NCI-H2029 (cell line): ENCODE measurements around the gene TMEM151A.
"Not testable (repeated sequence)": the region's sequence is repeated elsewhere in the genome, so short reads cannot be mapped to it uniquely, and the experiment has no call there.

Experiments used
- DNase-seq: peaks from one replicate; lab custom pipeline; 2025; lab: John Stamatoyannopoulos, UW

TMEM151A gene

GRCh38 chr11:66309475-66309874 lies 17.8 kb downstream of the TMEM151A start:
- no peak for DNase-seq

GRCh38 chr11:66310324-66310723 lies 18.6 kb downstream of the TMEM151A start:
- no peak for DNase-seq

- not testable (repeated sequence) for DNase-seq
Measured at GRCh38 chr11:66310803-66311440, 19.2 kb downstream of the TMEM151A start.

GRCh38 chr11:66311470-66311964 lies 19.8 kb downstream of the TMEM151A start:
- DNase-seq, result no peak

GRCh38 chr11:66311965-66312548 lies 20.4 kb downstream of the TMEM151A start:
- peak; percentile 91 for DNase-seq

- DNase-seq, result peak; percentile 94
Measured at GRCh38 chr11:66312549-66313320, 21.0 kb downstream of the TMEM151A start.

- no peak for DNase-seq
Measured at GRCh38 chr11:66313321-66314185, 21.9 kb downstream of the TMEM151A start.

- no peak for DNase-seq
Measured at GRCh38 chr11:66314186-66314501, 22.4 kb downstream of the TMEM151A start.

- DNase-seq, result no peak
Measured at GRCh38 chr11:66314561-66315497, 23.1 kb downstream of the TMEM151A start.

- DNase-seq, result no peak
Measured at GRCh38 chr11:66315498-66315885, 23.8 kb downstream of the TMEM151A start.

- DNase-seq, result peak; percentile 64
Measured at GRCh38 chr11:66315921-66316811, 24.5 kb downstream of the TMEM151A start.

GRCh38 chr11:66316849-66317251 lies 25.2 kb downstream of the TMEM151A start, which contains the start of gene CD248:
Gene CD248 (minus strand): TSS chr11:66317044. CDS start chr11:66317027, 17 bp downstream.
- no peak for DNase-seq

GRCh38 chr11:66317322-66317722 lies 25.6 kb downstream of the TMEM151A start:
- DNase-seq, result no peak

GRCh38 chr11:66317723-66318599 lies 26.3 kb downstream of the TMEM151A start:
- no peak for DNase-seq

- no peak for DNase-seq
Measured at GRCh38 chr11:66318600-66318970, 26.9 kb downstream of the TMEM151A start.

- DNase-seq, result not testable (repeated sequence)
Measured at GRCh38 chr11:66320289-66320688, 28.6 kb downstream of the TMEM151A start.

- not testable (repeated sequence) for DNase-seq
Measured at GRCh38 chr11:66320748-66321147, 29.1 kb downstream of the TMEM151A start.

- DNase-seq, result no peak
Measured at GRCh38 chr11:66321606-66322005, 29.9 kb downstream of the TMEM151A start.
